ENCODE measurements around the gene LRRC7. TPM values are rescaled to one million over a fixed set of nuclear protein-coding genes. Genes with fewer than 3 reads are reported as not detected.
A peak's percentile ranks its signal among the peaks of the same experiment; 100 is the strongest.

LRRC7 gene
- total and polyA plus RNA-seq, 2 experiments from 2014 or later, result 1.2 TPM; not detected in 1

DNA sequence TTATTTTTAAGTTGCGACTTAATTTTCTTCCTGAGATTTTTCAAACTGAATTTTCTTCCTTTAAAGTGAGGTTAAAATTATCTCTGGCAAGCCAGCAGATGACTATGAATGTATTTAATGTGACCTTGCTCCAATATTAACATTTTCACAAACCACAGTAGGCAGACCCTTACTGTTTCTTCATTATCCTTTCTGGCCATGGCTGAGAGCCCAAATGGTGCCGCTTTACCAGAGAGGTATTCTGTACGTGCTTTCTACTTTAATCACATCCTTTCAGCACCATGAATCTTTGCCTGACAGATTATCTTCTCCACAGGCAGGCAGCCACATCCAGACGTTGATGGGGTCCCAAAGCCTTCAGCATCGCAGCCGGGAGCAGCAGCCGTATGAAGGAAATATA lies 508.0 kb downstream of the LRRC7 start:
- no peaks in the 10 kb centered on the region for H4K20me1 ChIP-seq (replicated peaks; ENCODE audit: insufficient read depth)
- Mint-ChIP-seq H3K27me3 (ENCODE audit: insufficient read depth, low read depth, poor library complexity) (peaks cover 1% of the 10 kb centered on the region), H3K4me1 (no peaks in the 10 kb centered on the region), H3K27ac (no peak overlapping the region), H3K9me3 (no peaks in the 10 kb centered on the region), H3K36me3 (ENCODE audit: low read depth) (no peaks in the 10 kb centered on the region), H3K4me3 (no peak overlapping the region)
- no peaks in the 10 kb centered on the region for H3K36me3 ChIP-seq (ENCODE audit: insufficient read depth)
- TF ChIP-seq, protein P1, sequence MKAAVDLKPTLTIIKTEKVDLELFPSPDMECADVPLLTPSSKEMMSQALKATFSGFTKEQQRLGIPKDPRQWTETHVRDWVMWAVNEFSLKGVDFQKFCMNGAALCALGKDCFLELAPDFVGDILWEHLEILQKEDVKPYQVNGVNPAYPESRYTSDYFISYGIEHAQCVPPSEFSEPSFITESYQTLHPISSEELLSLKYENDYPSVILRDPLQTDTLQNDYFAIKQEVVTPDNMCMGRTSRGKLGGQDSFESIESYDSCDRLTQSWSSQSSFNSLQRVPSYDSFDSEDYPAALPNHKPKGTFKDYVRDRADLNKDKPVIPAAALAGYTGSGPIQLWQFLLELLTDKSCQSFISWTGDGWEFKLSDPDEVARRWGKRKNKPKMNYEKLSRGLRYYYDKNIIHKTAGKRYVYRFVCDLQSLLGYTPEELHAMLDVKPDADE (IDR thresholded peaks at IDR 0.05), result no peak
- no peak for TF ChIP-seq POLR2AphosphoS5 (IDR thresholded peaks at IDR 0.05; ENCODE audit: low read depth)
- no peak for TF ChIP-seq ZNF331 (CRISPR knock-in tag; IDR thresholded peaks at IDR 0.05; ENCODE audit: low read depth)
- no peak for TF ChIP-seq ZNF114 (CRISPR knock-in tag; IDR thresholded peaks at IDR 0.05)
- TF ChIP-seq NANOG (IDR thresholded peaks at IDR 0.05; ENCODE audit: borderline replicate concordance), result no peak
- TF ChIP-seq CREB1 (CRISPR knock-in tag; IDR thresholded peaks at IDR 0.05; ENCODE audit: low read depth), result no peak
- TF ChIP-seq, protein P2, sequence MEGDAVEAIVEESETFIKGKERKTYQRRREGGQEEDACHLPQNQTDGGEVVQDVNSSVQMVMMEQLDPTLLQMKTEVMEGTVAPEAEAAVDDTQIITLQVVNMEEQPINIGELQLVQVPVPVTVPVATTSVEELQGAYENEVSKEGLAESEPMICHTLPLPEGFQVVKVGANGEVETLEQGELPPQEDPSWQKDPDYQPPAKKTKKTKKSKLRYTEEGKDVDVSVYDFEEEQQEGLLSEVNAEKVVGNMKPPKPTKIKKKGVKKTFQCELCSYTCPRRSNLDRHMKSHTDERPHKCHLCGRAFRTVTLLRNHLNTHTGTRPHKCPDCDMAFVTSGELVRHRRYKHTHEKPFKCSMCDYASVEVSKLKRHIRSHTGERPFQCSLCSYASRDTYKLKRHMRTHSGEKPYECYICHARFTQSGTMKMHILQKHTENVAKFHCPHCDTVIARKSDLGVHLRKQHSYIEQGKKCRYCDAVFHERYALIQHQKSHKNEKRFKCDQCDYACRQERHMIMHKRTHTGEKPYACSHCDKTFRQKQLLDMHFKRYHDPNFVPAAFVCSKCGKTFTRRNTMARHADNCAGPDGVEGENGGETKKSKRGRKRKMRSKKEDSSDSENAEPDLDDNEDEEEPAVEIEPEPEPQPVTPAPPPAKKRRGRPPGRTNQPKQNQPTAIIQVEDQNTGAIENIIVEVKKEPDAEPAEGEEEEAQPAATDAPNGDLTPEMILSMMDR (conservative IDR thresholded peaks at IDR 0.05; ENCODE audit: low read depth in 2 of 2), result no peak
- TF ChIP-seq EZH2phosphoT487 (IDR thresholded peaks at IDR 0.05; ENCODE audit: unreplicated experiment), result no peak
- TF ChIP-seq EZH2 (IDR thresholded peaks at IDR 0.05; ENCODE audit: low read depth, unreplicated experiment), result no peak
- TF ChIP-seq, protein P3, sequence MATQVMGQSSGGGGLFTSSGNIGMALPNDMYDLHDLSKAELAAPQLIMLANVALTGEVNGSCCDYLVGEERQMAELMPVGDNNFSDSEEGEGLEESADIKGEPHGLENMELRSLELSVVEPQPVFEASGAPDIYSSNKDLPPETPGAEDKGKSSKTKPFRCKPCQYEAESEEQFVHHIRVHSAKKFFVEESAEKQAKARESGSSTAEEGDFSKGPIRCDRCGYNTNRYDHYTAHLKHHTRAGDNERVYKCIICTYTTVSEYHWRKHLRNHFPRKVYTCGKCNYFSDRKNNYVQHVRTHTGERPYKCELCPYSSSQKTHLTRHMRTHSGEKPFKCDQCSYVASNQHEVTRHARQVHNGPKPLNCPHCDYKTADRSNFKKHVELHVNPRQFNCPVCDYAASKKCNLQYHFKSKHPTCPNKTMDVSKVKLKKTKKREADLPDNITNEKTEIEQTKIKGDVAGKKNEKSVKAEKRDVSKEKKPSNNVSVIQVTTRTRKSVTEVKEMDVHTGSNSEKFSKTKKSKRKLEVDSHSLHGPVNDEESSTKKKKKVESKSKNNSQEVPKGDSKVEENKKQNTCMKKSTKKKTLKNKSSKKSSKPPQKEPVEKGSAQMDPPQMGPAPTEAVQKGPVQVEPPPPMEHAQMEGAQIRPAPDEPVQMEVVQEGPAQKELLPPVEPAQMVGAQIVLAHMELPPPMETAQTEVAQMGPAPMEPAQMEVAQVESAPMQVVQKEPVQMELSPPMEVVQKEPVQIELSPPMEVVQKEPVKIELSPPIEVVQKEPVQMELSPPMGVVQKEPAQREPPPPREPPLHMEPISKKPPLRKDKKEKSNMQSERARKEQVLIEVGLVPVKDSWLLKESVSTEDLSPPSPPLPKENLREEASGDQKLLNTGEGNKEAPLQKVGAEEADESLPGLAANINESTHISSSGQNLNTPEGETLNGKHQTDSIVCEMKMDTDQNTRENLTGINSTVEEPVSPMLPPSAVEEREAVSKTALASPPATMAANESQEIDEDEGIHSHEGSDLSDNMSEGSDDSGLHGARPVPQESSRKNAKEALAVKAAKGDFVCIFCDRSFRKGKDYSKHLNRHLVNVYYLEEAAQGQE (IDR thresholded peaks at IDR 0.05; ENCODE audit: unreplicated experiment), result no peak
- no peak for TF ChIP-seq STAT1 (IDR thresholded peaks at IDR 0.05; ENCODE audit: unreplicated experiment)
- TF ChIP-seq JUNB (IDR thresholded peaks at IDR 0.05; ENCODE audit: unreplicated experiment), result no peak
- TF ChIP-seq, protein P4, sequence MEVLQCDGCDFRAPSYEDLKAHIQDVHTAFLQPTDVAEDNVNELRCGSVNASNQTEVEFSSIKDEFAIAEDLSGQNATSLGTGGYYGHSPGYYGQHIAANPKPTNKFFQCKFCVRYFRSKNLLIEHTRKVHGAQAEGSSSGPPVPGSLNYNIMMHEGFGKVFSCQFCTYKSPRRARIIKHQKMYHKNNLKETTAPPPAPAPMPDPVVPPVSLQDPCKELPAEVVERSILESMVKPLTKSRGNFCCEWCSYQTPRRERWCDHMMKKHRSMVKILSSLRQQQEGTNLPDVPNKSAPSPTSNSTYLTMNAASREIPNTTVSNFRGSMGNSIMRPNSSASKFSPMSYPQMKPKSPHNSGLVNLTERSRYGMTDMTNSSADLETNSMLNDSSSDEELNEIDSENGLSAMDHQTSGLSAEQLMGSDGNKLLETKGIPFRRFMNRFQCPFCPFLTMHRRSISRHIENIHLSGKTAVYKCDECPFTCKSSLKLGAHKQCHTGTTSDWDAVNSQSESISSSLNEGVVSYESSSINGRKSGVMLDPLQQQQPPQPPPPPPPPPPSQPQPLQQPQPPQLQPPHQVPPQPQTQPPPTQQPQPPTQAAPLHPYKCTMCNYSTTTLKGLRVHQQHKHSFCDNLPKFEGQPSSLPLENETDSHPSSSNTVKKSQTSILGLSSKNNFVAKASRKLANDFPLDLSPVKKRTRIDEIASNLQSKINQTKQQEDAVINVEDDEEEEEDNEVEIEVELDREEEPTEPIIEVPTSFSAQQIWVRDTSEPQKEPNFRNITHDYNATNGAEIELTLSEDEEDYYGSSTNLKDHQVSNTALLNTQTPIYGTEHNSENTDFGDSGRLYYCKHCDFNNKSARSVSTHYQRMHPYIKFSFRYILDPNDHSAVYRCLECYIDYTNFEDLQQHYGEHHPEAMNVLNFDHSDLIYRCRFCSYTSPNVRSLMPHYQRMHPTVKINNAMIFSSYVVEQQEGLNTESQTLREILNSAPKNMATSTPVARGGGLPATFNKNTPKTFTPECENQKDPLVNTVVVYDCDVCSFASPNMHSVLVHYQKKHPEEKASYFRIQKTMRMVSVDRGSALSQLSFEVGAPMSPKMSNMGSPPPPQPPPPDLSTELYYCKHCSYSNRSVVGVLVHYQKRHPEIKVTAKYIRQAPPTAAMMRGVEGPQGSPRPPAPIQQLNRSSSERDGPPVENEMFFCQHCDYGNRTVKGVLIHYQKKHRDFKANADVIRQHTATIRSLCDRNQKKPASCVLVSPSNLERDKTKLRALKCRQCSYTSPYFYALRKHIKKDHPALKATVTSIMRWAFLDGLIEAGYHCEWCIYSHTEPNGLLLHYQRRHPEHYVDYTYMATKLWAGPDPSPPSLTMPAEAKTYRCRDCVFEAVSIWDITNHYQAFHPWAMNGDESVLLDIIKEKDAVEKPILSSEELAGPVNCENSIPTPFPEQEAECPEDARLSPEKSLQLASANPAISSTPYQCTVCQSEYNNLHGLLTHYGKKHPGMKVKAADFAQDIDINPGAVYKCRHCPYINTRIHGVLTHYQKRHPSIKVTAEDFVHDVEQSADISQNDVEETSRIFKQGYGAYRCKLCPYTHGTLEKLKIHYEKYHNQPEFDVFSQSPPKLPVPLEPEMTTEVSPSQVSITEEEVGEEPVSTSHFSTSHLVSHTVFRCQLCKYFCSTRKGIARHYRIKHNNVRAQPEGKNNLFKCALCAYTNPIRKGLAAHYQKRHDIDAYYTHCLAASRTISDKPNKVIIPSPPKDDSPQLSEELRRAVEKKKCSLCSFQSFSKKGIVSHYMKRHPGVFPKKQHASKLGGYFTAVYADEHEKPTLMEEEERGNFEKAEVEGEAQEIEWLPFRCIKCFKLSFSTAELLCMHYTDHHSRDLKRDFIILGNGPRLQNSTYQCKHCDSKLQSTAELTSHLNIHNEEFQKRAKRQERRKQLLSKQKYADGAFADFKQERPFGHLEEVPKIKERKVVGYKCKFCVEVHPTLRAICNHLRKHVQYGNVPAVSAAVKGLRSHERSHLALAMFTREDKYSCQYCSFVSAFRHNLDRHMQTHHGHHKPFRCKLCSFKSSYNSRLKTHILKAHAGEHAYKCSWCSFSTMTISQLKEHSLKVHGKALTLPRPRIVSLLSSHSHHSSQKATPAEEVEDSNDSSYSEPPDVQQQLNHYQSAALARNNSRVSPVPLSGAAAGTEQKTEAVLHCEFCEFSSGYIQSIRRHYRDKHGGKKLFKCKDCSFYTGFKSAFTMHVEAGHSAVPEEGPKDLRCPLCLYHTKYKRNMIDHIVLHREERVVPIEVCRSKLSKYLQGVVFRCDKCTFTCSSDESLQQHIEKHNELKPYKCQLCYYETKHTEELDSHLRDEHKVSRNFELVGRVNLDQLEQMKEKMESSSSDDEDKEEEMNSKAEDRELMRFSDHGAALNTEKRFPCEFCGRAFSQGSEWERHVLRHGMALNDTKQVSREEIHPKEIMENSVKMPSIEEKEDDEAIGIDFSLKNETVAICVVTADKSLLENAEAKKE (CRISPR knock-in tag; IDR thresholded peaks at IDR 0.05), result no peak
- no peaks in the 10 kb centered on the region for H3K9me2 ChIP-seq (ENCODE audit: insufficient read depth)
- ATAC-seq, result no peak
- no peaks in the 10 kb centered on the region for H3K27me3 ChIP-seq (ENCODE audit: insufficient read depth)
- no peak overlapping the region for H3K27ac ChIP-seq (ENCODE audit: low read depth)
- H3F3A ChIP-seq (replicated peaks; ENCODE audit: low read depth), result no peaks in the 10 kb centered on the region
- no peak overlapping the region for H3K4me3 ChIP-seq
- H2AFZ ChIP-seq, result peak overlapping the region; percentile 38; the same call in 1 of the 2 replicates
- H3K79me2 ChIP-seq (replicated peaks; ENCODE audit: insufficient read depth), result no peaks in the 10 kb centered on the region
- DNase-seq (ENCODE audit: low spot score), result no peak
- no peak overlapping the region for H3K4me2 ChIP-seq
- H3K4me1 ChIP-seq (ENCODE audit: insufficient read depth), result no peaks in the 10 kb centered on the region
